Ramos (cell line): ENCODE data around the gene RANBP9.

Experiments
- in situ Hi-C: fragments of 300-500 bp; cut with MboI; formaldehyde crosslinking; loops from one replicate; pipeline ENCODE4 v1.14.3; 2022; ENCODE audit warnings: low sequenced_read_pairs; ENCODE audit not compliant: unreplicated experiment

RANBP9 gene

GRCh38 chr6:13613029-13613594 lies 98.5 kb downstream of the RANBP9 start:
- in situ Hi-C loops, result no loop called here

GRCh38 chr6:13611715-13612114 lies 99.9 kb downstream of the RANBP9 start:
- in situ Hi-C loops, result no loop called here

- in situ Hi-C loops, result no loop called here
These were observed 106.0 kb downstream of the RANBP9 start for GRCh38 chr6:13605634-13606033.

- in situ Hi-C loops, result no loop called here
These were observed 106.9 kb downstream of the RANBP9 start for GRCh38 chr6:13604546-13605416.

GRCh38 chr6:13604135-13604534 lies 107.5 kb downstream of the RANBP9 start:
- in situ Hi-C loops, result no loop called here

GRCh38 chr6:13600036-13600435 lies 111.6 kb downstream of the RANBP9 start:
- in situ Hi-C loops, result no loop called here

GRCh38 chr6:13597073-13597472 lies 114.6 kb downstream of the RANBP9 start:
- in situ Hi-C loops, result no loop called here

GRCh38 chr6:13593720-13594119 lies 117.9 kb downstream of the RANBP9 start:
- in situ Hi-C loops, result no loop called here

- in situ Hi-C loops, result no loop called here
These were observed 118.5 kb downstream of the RANBP9 start for GRCh38 chr6:13593103-13593502.

GRCh38 chr6:13591205-13591921 lies 120.3 kb downstream of the RANBP9 start:
- in situ Hi-C loops, result no loop called here

GRCh38 chr6:13590574-13591153 lies 121.0 kb downstream of the RANBP9 start:
- in situ Hi-C loops, result no loop called here

GRCh38 chr6:13589801-13590200 lies 121.8 kb downstream of the RANBP9 start:
- in situ Hi-C loops, result no loop called here

GRCh38 chr6:13586603-13587542 lies 124.8 kb downstream of the RANBP9 start:
- in situ Hi-C loops, result no loop called here

- in situ Hi-C loops, result no loop called here
These were observed 129.9 kb downstream of the RANBP9 start for GRCh38 chr6:13581700-13582229.

- in situ Hi-C loops, result no loop called here
These were observed 131.7 kb downstream of the RANBP9 start for GRCh38 chr6:13579911-13580310.

GRCh38 chr6:13577926-13578325 lies 133.7 kb downstream of the RANBP9 start:
- in situ Hi-C loops, result no loop called here

- in situ Hi-C loops, result no loop called here
These were observed 135.6 kb downstream of the RANBP9 start for GRCh38 chr6:13576017-13576416.

- in situ Hi-C loops, result no loop called here
These were observed 136.3 kb downstream of the RANBP9 start for GRCh38 chr6:13575377-13575775.

- in situ Hi-C loops, result no loop called here
These were observed 136.9 kb downstream of the RANBP9 start, which contains the start of gene SIRT5 for GRCh38 chr6:13574571-13575376. Gene SIRT5 (plus strand): TSS chr6:13574601. CDS start chr6:13584111, 9,510 bp downstream.
